LNCaP clone FGC (cell line): ENCODE measurements around the gene KIF2C.

Source experiments
- DNase-seq: peaks from one replicate; pipeline ENCODE4 v3.0.0-alpha.2; 2011; ENCODE audit warnings: low read depth
- H3K4me3 ChIP-seq: 2 replicates; pipeline ENCODE4 v1.5.1; 2011; ENCODE audit warnings: mild to moderate bottlenecking, low read depth, low read length, control low read depth
- TF ChIP-seq, protein P1 (sequence below): IDR thresholded peaks from 2 replicates; pipeline ENCODE4 v1.5.1; 2012; ENCODE audit warnings: mild to moderate bottlenecking; ENCODE audit not compliant: control insufficient read depth, insufficient read depth; ENCODE audit errors: extremely low read depth

Gene KIF2C

DNA sequence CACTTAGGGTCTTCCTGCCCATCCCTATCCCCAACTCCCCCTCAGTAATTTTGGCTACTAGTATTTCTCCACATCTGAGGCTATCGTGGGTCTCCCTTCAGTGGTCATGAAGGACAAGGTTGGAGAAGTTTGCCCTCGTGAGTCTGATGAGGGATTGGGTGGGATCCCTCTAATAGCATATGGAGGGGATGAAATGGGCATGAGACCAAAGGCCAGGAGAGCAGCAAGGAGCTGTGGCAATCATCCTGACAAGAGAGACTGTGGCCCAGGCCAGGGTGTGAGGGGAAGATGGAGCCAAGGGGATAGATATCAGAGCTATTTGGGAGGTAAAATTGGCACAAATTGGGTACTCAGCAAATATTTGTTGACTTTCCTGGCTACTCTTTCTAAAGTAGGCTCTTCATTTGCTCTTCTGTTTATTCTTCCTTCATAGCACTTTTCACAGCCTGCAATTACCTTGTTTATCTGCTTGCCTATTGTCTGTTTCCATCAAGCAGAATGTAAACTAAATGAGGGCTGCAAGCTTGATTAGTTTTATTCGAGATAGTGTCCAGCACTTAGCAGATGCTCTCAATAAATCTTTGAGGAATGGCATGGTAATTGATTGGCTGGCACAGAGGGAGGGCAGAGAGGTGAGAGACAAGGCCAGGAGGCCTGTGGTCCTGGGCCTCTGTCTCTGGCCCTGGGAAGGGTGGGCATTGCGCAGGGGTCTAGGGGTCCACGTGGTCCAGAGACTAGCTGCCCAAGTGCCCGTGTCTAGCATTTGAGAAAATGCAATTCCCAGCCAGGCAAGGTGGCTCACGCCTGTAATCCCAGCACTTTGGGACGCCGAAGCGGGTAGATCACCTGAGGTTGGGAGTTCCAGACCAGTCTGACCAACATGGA is 59.1 kb downstream of the KIF2C start:
- no peak overlapping the region for H3K4me3 ChIP-seq
- peak; percentile 65 for DNase-seq
- TF ChIP-seq, protein P1, sequence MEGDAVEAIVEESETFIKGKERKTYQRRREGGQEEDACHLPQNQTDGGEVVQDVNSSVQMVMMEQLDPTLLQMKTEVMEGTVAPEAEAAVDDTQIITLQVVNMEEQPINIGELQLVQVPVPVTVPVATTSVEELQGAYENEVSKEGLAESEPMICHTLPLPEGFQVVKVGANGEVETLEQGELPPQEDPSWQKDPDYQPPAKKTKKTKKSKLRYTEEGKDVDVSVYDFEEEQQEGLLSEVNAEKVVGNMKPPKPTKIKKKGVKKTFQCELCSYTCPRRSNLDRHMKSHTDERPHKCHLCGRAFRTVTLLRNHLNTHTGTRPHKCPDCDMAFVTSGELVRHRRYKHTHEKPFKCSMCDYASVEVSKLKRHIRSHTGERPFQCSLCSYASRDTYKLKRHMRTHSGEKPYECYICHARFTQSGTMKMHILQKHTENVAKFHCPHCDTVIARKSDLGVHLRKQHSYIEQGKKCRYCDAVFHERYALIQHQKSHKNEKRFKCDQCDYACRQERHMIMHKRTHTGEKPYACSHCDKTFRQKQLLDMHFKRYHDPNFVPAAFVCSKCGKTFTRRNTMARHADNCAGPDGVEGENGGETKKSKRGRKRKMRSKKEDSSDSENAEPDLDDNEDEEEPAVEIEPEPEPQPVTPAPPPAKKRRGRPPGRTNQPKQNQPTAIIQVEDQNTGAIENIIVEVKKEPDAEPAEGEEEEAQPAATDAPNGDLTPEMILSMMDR: no peak

DNA sequence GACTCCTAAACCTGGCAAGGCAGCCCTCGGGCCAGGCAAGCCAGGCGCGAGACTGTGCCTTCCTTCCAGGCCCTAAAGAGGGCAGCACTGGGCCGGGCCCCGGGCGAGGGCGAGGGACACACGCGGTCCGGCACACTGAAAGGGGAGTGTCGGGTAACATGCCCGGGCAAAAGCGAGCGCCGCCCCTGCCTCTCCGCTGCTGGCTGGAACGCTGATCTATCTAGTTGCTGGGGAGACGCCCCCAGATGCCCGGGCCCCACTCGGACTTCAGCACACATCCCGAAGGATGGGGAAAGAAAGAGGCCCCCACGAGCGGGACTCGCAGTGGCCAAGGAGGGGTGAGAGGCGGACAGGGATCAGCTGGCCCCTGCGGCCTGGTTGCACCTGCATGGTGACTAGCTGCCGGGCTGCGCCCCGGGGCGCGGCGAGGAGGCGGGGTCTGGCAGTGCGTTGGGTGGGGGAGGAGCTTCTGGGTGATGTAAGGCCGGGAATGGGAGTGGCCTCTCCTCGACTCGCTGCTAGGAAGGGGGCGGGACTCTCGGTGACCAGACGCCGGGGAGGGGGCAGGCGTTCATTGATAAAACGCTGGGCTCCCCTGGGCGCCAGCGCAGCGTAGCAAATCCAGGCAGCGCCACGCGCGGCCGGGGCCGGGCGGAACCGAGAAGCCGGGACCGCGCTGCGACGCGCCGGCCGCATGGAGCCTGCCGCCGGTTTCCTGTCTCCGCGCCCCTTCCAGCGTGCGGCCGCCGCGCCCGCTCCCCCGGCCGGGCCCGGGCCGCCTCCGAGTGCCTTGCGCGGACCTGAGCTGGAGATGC is 60.3 kb downstream of the KIF2C start, which contains the start of gene PLK3:
Gene PLK3, plus strand, starts transcription at position 608 of the 815 bp plus-strand sequence. Its CDS starts 87 bp downstream, at position 695.
- TF ChIP-seq, protein P1: peak; percentile 93
- H3K4me3 ChIP-seq: peak within 1 kb of the TSS; percentile 61
- DNase-seq: peak; percentile 90

DNA sequence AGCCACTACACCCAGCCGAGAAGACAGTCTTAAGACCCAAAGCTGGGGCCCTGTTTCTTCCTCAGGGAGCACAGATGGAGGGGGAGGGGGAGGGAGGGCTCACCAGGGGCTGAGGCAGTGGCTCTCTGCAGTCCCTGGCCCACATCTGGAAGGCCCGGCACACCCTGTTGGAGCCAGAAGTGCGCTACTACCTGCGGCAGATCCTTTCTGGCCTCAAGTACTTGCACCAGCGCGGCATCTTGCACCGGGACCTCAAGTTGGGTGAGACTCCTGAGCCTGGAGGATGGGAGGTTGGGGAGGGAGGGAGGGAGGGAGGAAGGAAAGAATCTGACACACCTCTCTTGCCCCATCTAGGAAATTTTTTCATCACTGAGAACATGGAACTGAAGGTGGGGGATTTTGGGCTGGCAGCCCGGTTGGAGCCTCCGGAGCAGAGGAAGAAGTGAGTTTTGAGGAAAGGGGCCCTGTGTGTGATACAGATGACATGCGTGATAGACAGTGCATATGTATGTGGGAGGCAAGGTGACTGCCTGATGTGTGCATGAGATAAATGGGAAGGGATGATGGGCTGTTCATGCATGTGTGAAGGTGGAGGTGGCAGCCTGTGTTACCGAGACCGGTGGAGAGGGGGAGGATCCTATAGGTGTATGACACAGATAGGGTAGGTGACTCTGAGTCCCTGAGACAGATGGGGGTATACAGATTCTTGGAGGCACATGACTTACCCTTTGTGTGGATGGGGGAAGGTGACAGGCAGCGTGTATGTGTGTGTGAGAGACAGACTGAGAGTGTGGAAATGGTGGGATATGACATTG is 62.1 kb downstream of the KIF2C start:
- no peak for DNase-seq
- H3K4me3 ChIP-seq: no peak overlapping the region
- TF ChIP-seq, protein P1: no peak

- TF ChIP-seq, protein P1: no peak
- DNase-seq: no peak
- no peak overlapping the region for H3K4me3 ChIP-seq
These were observed 62.8 kb downstream of the KIF2C start for GRCh38 chr1:44802306-44803061.

GRCh38 chr1:44803062-44803311 is 63.4 kb downstream of the KIF2C start:
- TF ChIP-seq, protein P1: no peak
- H3K4me3 ChIP-seq: no peak overlapping the region
- DNase-seq: no peak

GRCh38 chr1:44803312-44804095 is 63.9 kb downstream of the KIF2C start:
- H3K4me3 ChIP-seq: no peak overlapping the region
- no peak for DNase-seq
- TF ChIP-seq, protein P1: no peak
